Left forelimb (tissue), 1 donor: ENCODE measurements around the gene CCDC137.
"Not testable (repeated sequence)": the region's sequence is repeated elsewhere in the genome, so short reads cannot be mapped to it uniquely, and the experiment has no call there.

ENCODE experiments used
- DNase-seq: peaks from one replicate; pipeline ENCODE4 v3.0.0-alpha.2; 2018; ENCODE audit warnings: low spot score

Gene CCDC137

DNA sequence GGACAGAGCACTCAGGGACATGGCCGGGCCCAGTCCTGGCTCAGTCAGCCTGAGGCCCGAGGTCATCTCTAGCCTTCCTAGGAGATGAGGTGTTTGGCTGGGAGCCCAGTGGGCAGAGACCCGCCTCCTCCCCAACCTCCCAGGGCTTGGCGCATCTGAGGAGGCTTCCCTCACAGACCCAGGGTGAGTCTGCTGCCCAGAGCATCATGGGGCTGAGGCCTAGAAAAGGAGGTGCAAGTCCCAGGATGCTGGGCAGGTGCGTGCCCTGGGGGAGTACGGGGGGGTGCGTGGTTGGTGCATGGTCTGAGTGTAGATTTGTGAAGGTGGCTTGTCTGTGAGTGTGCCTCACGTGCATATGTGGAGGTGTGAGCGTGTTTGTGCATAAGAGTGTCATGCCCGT lies 14.8 kb upstream of the CCDC137 start:
- no peak for DNase-seq

DNA sequence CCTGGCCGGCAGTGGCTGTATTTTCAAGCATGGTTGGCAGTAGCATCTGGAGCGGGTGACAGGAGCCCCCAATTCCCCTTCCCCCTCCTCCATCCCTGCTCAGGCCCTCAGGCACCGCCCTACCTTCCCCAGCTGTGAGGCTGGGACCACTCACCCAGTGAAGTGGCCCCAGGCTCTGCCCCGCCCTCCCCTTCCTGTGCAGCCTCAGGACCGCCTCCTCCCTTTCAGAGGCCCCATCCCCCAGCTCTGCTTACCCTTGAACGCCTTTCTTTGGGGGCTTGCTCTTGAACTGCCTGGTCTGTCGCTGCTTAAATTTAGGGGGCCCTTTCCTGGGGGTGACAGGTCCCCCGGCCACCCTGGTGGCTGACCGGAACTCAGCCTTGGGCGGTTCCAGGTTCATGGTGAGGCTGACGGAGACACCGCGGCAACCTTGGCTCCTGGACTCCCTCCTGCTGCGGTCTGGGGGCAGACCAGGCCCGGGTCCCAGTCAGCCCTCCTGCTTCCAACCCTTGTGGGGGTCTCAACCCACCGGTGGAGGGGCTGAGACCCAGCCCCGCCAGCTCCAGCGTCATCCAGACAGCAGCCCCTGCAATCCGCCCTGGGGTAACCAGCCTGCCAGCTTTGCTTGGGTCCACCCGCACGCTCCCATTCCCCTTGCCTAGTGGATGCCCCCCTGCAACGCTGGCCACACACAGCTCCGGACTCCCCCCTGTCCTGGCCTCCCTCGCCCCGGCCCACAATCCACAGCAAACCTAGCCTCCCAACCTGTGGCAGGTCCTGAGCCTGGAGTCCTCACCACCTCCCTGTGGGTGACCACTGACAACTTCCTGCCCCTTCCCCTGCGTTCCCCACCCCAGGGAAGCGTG lies 13.4 kb upstream of the CCDC137 start:
- DNase-seq: no peak

DNA sequence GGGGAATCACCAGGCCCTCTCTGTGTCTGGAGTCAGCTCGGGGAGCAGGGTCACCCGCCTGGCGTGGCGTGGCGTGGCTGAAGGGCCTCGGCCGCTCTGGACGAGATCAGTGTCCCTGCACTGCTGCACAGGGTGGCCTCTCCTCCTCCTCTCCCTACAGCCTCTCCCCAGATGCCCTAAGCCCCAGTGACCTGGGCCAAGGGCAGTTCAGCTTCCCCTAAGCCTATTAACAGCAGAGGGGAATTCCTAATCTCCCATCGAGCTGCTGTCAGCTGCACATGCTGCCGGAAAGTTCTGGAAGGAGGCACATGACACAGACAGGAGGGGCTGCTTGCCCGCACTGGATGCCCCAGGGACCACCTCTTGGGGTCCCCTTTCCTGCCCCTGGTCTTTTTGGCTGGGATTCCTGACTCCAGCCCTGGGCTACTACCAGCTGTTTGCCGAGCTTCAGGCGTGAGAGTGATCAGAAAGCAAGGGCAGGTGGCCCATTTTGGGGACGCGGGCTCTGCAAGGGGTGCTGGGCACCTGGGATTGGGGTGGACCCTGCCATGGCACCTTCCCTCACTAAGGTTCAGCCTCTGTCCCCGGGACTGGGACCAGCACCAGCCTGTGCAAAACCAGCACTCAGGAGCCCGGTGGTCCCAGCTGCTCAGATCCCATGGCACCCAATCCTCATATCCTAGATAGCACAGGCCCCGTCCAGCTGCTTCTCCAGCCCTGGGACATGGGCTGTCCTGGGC lies 11.0 kb upstream of the CCDC137 start:
- DNase-seq: no peak

DNA sequence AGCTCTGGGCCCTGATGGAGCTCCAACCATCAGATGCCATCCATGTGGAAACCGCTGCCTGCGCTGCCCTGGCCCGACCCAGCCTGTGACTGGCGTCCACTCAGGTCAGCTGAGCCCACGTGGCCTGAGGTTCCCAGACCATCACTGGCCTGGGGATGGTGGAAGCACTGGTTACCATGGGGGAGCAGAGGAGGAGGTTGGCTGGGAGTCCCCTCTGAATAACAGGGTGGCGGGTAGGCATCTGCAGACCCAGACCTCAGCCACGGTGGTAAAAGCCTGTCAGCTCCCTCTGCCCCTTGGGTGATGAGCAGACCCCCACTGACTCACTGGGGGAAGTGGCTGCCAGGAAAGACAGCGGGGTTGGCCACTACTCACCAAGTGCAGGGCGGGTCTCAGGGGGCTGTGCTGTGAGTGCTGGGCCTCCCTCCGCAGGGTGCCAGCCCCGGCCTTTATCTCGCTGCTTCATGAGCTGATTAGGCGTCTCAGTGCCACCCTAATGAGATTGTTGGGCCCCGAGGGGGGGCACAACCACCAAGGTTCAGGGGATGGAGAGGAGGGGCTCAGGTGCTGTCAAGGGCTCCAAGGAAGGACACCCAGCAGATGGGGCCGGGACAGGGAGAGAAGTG lies 10.3 kb upstream of the CCDC137 start, which contains the start of gene PDE6G:
TSS of gene PDE6G (minus strand) at position 425 of the 626 bp plus-strand sequence. CDS start 3,237 bp downstream, outside the sequence.
- no peak for DNase-seq

DNA sequence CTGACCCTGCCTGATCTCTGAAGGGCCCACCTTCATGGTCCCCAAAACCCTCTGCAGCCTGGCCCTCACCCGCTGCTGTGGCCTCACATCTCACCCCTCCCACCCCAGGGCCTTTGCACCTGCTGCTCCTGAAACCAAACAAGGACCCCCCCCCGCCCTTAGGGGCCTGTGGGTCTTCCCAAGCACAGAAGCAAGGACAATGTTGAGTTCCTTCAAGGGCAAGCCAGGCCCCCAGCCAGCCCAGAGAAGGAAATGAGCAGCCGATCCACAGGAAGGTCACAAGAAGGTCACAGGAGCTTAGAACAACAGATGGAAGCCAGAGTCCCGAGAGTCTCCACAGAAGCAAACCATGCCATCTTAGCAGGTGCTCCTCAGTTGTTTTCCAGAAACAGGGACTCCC lies 9.7 kb upstream of the CCDC137 start:
- DNase-seq: no peak

DNA sequence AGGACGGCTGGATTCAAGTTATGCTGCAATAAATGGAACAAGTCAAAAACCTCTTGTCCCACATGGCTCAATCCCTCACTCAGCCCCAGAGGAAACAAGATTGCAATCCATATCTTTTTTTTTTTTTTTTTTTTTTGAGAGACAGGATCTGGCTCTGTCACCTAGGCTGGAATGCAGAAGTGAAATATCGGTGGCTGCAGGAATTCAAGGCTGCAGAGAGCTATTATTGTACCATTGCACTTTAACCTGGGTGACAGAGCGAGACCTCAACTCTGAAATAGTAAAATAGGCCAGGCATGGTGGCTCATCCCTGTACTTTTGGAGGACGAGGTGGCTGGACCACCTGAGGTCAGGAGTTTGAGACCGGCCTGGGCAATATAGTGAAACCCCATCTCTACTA lies 7.5 kb upstream of the CCDC137 start:
- no peak for DNase-seq

DNA sequence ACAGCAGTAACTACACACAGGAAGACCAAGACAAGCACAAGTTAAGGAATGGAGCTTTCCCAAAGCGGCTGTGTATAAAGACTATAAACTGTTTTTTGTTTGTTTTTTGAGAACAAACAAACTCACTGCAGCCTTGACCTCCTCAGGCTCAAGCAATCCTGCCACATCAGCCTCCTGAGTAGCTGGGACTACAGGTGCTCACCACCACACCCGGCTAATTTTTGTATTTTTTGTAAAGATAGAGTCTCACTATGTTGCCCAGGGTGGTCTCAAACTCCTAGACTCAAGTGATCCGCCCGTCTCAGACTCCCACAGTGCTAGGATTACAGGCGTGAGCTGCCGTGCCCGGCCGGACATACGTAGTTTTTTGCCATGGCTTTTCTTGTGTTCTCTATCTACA lies 6.1 kb upstream of the CCDC137 start:
- no peak for DNase-seq

DNA sequence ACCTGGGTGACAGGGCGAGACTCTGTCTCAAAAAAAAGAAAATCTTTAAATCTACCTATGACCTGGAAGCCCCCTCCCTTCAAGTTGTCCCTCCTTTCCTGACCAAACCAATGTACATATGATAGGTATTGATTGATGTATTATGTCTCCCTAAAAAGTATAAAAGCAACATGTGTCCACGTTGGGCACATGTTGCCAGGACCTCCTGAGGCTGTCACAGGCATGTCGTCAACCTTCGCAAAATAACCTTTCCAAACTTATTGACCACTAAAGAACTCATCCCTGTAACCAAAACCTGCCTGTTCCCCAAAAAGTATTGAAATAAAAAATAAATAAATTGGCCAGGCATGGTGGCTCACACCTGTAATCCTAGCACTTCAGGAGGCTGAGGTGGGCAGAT lies 4.5 kb upstream of the CCDC137 start:
- no peak for DNase-seq

DNA sequence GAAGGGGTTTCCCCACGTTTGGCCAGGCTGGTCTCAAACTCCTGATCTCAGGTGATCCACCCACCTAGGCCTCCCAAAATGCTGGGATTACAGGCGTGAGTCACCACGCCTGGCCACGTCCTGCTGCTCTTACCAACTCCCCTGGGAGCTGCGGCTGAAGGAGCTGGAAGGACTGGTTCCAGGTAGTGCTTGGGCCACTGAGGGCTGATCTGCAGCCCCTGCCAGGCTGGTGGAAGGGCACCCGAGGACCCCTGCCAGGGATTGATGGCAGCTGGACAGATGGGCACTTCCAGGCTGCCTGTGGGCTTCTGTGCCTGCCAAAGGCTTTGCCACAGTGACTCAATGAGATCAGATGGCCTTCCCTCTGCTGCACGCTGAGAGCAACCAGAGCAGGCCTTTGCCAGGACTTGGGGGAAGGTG lies 2.5 kb upstream of the CCDC137 start:
- DNase-seq: no peak

DNA sequence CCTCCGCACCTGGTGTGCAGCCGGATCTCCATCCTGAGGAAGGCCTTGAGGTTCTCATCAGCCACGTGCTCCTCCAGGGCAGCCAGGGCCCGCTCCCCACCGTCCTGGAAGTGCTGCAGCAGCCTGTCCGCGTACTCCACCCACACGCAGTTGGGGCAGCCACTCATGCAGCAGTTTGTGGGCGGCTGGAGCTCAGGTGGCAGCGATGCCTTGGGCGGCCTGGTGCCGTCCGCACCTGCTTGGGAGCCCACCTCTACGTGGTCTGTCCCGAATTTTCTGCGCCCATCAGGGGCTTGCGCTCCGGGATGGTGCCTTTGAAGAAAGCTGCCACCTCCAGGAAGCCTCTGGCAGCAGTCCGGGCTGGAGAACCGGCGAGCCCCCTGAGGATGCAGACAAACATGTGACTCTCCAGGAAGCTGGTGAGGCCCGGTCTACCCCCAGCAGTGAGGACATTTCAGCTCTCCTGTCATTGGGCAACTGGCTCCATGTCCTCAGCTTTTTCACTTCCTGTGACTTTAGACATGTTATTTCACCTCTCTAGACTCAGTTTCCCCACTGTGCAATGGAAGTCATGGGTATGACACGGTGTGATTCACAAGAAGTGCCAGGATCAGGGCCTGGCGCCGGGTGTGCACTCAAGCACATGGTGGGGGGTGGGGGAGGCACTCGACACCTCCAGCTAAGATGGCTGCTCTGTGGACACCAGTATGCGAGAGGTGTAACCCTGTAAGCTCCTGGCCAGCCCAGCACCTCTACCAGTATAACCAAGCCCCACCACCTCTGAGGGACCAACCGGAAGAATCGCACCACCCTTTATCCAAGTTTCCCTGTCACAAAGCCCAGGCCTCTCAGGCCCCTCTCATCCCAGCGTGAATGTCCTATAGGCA lies 1.1 kb upstream of the CCDC137 start:
- DNase-seq: no peak

DNA sequence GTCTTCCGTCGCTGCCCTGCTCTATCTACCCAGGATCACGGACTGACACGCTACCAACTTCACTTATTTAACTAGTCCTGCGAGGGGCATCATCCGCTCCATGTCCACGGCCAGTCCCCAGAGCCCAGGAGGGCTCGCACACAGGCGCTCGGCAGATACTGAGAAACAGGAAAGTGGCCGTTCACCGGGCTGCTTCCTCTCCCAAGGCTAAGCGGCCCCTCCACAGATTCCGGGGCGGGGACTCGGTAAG lies 520 bp upstream of the CCDC137 start:
- no peak for DNase-seq

DNA sequence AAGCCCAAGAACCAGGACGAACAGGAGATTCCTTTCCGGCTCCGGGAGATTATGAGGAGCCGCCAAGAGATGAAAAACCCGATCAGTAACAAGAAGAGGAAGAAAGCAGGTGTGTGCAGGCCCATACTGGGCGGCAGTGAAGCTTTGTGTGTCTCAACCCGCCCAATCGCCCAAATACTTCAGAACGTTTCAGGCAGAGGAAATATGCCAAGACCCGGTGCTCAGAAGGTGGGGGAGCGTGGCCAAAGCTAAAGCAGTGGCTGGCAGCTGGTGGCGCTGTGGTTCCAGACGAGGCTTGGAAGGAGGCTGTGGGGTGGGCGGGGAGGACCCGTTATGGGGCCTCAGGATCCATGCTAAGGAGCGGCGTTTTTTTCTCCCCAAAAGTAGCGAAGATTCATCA lies 1.2 kb downstream of the CCDC137 start:
- DNase-seq: no peak

DNA sequence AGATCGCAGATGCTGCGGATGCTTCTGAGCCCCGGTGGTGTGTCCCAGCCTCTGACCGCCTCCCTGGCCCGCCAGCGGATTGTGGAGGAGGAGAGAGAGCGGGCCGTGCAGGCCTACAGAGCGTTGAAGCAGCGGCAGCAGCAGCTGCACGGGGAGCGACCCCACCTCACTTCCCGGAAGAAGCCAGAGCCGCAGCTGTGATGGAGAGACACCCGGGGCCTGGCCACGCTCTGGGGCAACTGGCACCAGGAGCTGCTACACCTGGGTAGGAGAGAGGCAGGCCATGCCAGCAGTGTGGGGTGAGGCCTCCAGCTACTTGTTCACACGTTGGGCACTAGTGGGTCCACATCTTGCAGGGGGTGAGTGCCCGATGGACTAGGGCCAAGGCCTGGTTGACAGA lies 6.0 kb downstream of the CCDC137 start:
- no peak for DNase-seq

DNA sequence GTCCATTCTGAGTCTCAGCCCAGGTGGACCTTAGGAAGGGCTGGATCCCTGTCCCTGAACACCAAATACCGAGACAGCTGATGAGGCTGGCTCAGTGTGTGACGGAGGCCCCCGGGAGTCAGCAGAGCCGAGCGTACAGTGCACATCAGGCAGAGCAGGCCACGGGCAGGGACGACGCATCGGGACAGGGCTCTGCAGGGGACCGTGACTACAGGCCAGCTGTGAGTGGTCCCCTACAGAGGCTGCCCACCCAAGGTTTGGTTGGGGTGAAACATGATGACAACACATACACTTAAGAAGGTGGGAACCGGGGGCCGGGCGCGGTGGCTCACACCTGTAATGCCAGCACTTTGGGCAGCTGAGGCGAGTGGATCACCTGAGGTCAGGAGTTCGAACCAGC lies 6.4 kb downstream of the CCDC137 start:
- no peak for DNase-seq

DNA sequence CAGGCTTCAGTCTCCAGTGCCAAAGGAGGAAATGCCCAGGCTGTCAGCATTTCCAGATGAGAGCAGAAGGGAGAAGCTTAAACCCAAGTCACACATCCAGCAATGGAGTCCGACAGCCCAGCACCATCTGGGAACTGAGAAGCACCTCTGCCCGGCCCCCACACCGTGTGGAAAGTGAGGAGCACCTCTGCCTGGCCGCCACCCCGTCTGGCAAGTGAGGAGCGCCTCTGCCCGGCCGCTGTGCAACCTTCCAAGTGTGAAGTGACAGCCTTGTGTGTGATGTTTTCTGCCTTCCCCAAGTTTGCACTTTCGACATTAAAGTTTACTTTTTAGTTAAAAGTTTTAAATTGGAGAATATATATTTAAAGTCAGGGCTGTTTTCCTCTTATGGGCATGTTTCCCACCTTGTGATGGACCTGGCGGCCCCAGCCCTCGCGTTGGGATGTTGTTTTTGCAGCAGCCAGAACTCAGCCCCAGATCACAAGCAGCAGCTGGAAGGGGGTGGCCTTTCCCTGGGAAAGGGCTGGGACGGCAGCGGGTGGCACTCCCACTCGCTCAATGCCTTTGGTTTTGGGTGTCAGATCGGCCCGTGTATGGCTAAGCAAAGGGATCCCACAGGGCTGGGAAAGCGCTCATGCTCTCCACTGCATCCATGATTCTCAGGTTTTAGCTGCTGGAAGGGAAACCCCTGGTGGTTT lies 7.2 kb downstream of the CCDC137 start:
- DNase-seq: no peak

DNA sequence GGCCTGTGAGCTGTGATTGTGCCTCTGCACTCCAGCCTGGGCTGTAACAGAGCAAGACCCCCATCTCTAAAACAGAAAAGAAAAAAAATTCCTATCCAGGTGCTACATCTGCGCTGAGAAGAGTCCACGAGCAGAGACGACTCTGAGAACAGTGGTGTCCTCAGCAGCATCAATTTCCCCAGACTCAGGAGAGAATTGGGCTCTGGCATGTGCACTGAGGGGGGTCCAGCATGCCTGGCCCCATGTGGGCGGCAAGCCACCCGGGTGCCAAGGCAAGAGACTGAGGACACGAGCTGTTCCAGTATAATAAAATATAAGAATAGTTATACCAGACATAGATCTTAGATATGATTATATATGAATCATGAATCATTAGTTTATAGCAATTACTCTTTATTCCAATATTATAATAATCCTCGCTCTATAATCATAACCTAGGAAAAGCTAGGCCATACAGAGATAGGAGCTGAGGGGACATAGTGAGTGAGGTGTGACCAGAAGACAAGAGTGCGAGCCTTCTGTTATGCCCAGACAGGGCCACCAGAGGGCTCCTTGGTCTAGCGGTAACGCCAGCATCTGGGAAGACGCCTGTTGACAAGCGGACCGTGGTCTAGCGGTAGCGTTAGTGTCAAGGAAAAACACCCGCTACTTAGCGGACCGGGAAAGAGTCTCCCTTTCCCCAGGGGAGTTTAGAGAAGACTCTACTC lies 9.1 kb downstream of the CCDC137 start:
- DNase-seq: not testable (repeated sequence)

DNA sequence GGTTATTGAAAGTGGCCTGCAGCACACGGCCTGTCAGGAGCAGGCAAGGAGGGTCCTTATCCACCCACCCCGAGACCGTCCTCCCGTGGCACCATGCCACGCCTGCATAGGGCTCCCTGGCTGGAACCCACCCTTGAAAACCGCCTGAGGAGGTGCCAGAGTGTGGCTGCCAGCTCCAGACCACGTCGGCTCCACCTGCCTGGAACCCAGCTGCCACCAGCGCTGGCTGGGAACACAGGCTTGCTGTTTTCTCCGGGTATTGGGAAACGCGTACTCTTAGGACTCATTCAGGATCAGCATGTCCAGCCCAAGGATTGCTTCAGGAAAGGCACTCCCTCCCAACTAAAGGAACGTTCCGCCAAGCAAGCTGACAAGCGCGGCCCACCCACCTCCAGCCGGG lies 10.4 kb downstream of the CCDC137 start:
- no peak for DNase-seq

DNA sequence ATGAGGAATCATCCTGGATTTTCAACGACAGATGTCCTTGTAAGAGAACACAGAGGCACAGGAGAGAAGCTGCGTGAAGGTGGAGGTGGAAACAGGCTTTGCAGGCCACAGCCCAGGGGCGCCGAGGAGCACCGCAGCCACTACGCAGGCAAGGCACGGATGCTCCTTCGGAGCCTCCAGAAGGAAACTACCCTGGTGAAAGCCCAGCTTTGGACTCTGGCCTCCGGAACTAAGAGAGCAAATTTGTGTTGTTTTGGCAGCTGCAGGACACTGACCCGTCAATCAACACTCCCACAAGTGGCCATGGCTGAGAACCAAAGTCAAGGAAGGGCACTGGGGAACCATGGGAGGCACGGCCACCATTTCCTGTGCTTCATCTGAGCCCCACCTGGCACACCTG lies 13.6 kb downstream of the CCDC137 start:
- no peak for DNase-seq

DNA sequence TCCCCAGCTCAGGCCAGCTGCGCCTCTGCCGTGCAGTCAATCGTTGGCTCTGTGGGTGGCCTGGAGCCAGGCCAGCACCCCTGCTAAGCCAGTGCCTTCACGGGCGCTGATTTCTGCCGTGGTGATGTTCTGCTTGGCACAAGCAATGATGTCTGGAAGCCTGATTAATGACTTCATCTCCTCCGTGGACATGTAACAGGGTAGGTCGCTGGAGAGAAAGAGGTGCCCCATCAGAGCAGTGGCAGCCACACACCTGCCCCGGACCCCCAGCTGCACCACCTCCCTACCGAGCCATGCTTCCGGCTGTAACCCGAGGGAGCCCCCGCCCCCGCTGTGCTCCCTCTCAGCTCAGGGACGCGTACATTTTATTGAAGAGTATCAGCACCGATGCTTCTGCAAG lies 15.1 kb downstream of the CCDC137 start:
- no peak for DNase-seq

DNA sequence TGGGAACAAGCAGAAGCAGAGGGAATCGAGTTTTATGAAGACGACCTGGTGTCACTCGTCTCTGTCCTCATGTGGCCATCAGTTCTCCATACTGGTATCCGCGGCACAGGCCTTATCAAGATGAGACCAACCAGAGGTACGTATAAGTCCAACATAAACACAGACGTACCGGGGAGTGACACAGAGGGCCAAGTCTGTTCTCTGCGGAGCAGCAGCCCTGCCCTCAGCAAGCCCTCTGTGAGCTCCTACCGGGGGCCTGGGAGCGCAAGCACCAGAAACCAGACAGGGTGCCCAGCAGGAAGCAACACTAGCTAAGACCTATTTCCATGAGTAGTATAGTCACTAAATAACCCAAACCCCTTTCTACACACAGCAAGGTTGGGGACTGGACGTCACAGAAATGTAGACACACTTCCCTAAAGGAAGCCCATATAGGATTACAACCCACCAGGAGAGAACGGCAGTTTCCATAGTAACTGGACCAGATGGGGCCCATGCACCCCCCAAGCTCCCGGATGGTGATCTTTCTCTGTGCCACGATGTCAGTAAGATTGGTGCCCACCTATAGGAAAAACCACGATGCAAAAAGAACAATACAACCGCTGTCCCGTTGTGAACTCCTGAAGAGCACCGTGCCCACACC lies 16.1 kb downstream of the CCDC137 start:
- no peak for DNase-seq
